GM12878 (cell line): ENCODE results near the gene CYSRT1. TPM values are rescaled to one million over a fixed set of nuclear protein-coding genes. Genes with fewer than 3 reads are reported as not detected.

Experiments
- ATAC-seq: fragments of 200-7000 bp; cut with Tn5 transposase; 3 replicates; pipeline ENCODE4 v1.9.1; 2020; ENCODE audit warnings: mild to moderate bottlenecking, moderate library complexity
- BruUV-seq: library from RNA; stranded (reverse); fragments of 400-500 nt; replicated peaks from 2 replicates; lab custom pipeline; 2021; lab: Mats Ljungman, UMichigan
- CTCF ChIA-PET: fragments of 300-600 bp; sonication (Branson Sonifier 250); formaldehyde crosslinking; extraction: SDS; loops from one replicate; lab custom pipeline; 2021; ENCODE audit warnings: inconsistent platforms; lab: Yijun Ruan, JAX
- POLR2A ChIA-PET: fragments of 350-600 bp; formaldehyde crosslinking; extraction: SDS; loops from one replicate; lab custom pipeline; 2021; ENCODE audit warnings: inconsistent platforms; lab: Charles Lee
- RAD21 ChIA-PET: fragments of 300-600 bp; sonication (Branson Sonifier 250); formaldehyde crosslinking; loops from one replicate; lab custom pipeline; 2023; ENCODE audit warnings: antibody characterized with exemption; ENCODE audit not compliant: unreplicated experiment; lab: Charles Lee
- SMC1A ChIA-PET: fragments of 300-600 bp; sonication (Branson Sonifier 250); formaldehyde crosslinking; loops from one replicate; lab custom pipeline; 2023; ENCODE audit not compliant: unreplicated experiment, uncharacterized antibody; lab: Charles Lee
- DNase-seq: peaks from one replicate; pipeline ENCODE4 v3.0.0-alpha.2; 2011; ENCODE audit warnings: low read depth, low spot score
- FAIRE-seq: peaks from 3 replicates; lab custom pipeline; 2011; peaks lifted over from hg19 to GRCh38; lab: Jason Lieb, UNC
- H2AFZ ChIP-seq: 2 replicates; pipeline ENCODE4 v1.6.0; 2011; ENCODE audit warnings: low read depth, low read length, control low read depth; ENCODE audit not compliant: control insufficient read depth
- H3K27ac ChIP-seq: 2 replicates; pipeline ENCODE4 v1.5.1; 2011; ENCODE audit warnings: control low read depth; ENCODE audit not compliant: control insufficient read depth, insufficient read depth
- H3K27me3 ChIP-seq, 2 experiments: replicated peaks in 1 of 2; 2 replicates each; pipeline versions ENCODE4 v1.6.0 to v1.6.1; 2011; ENCODE audit warnings: low read length in 1 of 2; ENCODE audit not compliant: control insufficient read depth in 2 of 2, insufficient read depth in 2 of 2
- H3K36me3 ChIP-seq, 2 experiments: 2 replicates each; pipeline ENCODE4 v1.5.1; 2011; ENCODE audit warnings: low read length in 1 of 2; ENCODE audit not compliant: control insufficient read depth in 2 of 2, insufficient read depth in 2 of 2
- H3K4me1 ChIP-seq: 2 replicates; pipeline ENCODE4 v1.6.1; 2011; ENCODE audit warnings: mild to moderate bottlenecking, low read length, moderate library complexity, mixed read lengths; ENCODE audit not compliant: control insufficient read depth, insufficient read depth
- H3K4me2 ChIP-seq: 2 replicates; pipeline ENCODE4 v1.6.0; 2011; ENCODE audit warnings: control low read depth; ENCODE audit not compliant: control insufficient read depth, insufficient read depth
- H3K4me3 ChIP-seq: fragments of 200-600 bp; sonication (generic); 2 replicates; pipeline ENCODE4 v1.5.1; 2016
- H3K79me2 ChIP-seq: 2 replicates; pipeline ENCODE4 v1.6.0; 2011; ENCODE audit warnings: low read length; ENCODE audit not compliant: control insufficient read depth, insufficient read depth
- H3K9ac ChIP-seq: 2 replicates; pipeline ENCODE4 v1.8.0; 2011; ENCODE audit warnings: low read length, control low read depth, mixed read lengths; ENCODE audit not compliant: control insufficient read depth, insufficient read depth
- H3K9me3 ChIP-seq: replicated peaks from 3 replicates; pipeline ENCODE4 v1.5.1; 2011; ENCODE audit warnings: mild to moderate bottlenecking, low read length; ENCODE audit not compliant: control insufficient read depth, insufficient read depth
- H4K20me1 ChIP-seq: 2 replicates; pipeline ENCODE4 v1.6.0; 2011; ENCODE audit not compliant: control insufficient read depth, insufficient read depth
- MEF2B ChIP-seq: fragments of 450-650 bp; IDR thresholded peaks from 2 replicates; pipeline ENCODE4 v1.6.1; 2018; ENCODE audit warnings: mild to moderate bottlenecking, moderate library complexity; ENCODE audit not compliant: partially characterized antibody, poor library complexity, severe bottlenecking
- SREBF2 ChIP-seq: IDR thresholded peaks from 2 replicates; pipeline ENCODE4 v1.6.1; 2012; ENCODE audit warnings: mild to moderate bottlenecking, low read length
- SUPT20H ChIP-seq: IDR thresholded peaks from 2 replicates; pipeline ENCODE4 v1.6.1; 2011; ENCODE audit warnings: low read depth, mild to moderate bottlenecking, low read length, moderate library complexity, borderline replicate concordance; ENCODE audit not compliant: control insufficient read depth
- TBL1XR1 ChIP-seq: IDR thresholded peaks from 2 replicates; pipeline ENCODE4 v1.6.1; 2012; ENCODE audit warnings: low read depth, low read length, improper control_type of control experiment
- ZBTB33 ChIP-seq: fragments of 450-650 bp; IDR thresholded peaks from 2 replicates; pipeline ENCODE4 v1.6.1; 2017; ENCODE audit warnings: mild to moderate bottlenecking
- WGBS: methylation state at CpG from one replicate; pipeline ENCODE4 v1.1.6; 2016; ENCODE audit warnings: low lambda C conversion rate; ENCODE audit not compliant: insufficient replicate concordance, insufficient coverage; ENCODE audit errors: missing lambda C conversion rate; 5-methylcytosine and 5-hydroxymethylcytosine counted together
- in situ Hi-C: fragments of 300-500 bp; cut with MboI; formaldehyde crosslinking; loops from 9 replicates; pipeline ENCODE4 v1.14.3; 2018; ENCODE audit warnings: mixed read lengths
- intact Hi-C: fragments of 100-400 bp; cut with micrococcal nuclease; formaldehyde crosslinking; loops from one replicate; pipeline ENCODE4 v1.14.2; 2022; ENCODE audit not compliant: unreplicated experiment
- polyA plus RNA-seq, 11 experiments: library from polyadenylated mRNA; depleted of rRNA in 4 of 11; unstranded in 6 of 11; stranded (reverse) in 5 of 11; fragments of >200 nt; fragmentation: Nextera tagmentation in 4 of 11; fragmentation: Illumina TruSeq in 1 of 11; extraction: Ambion mirVana in 4 of 11; extraction: Trizol in 1 of 11; gene quantifications; 1 replicate in 1 of 11; 2 replicates in 10 of 11; pipeline versions ENCODE4 v1.2.1 to v1.2.3, GENCODE V29; 2011 to 2016; ENCODE audit warnings: inconsistent platforms in 2 of 11, missing spikeins in 2 of 11, low read depth in 1 of 11
- total RNA-seq, 4 experiments: library from RNA; depleted of rRNA in 3 of 4; stranded (reverse); fragments of >200 nt in 3 of 4; fragmentation: Illumina TruSeq in 1 of 4; extraction: Trizol in 1 of 4; gene quantifications; 2 replicates each; pipeline versions ENCODE4 v1.2.1 to v1.2.3, GENCODE V29; 2013 to 2021

CYSRT1 gene
- total and polyA plus RNA-seq, 10 of the 15 experiments (the other 5 are each of a cell fraction or from before 2014, with no cell fraction given), result 0.24 to 3.6 (median 0.97) TPM; not detected in 1

DNA sequence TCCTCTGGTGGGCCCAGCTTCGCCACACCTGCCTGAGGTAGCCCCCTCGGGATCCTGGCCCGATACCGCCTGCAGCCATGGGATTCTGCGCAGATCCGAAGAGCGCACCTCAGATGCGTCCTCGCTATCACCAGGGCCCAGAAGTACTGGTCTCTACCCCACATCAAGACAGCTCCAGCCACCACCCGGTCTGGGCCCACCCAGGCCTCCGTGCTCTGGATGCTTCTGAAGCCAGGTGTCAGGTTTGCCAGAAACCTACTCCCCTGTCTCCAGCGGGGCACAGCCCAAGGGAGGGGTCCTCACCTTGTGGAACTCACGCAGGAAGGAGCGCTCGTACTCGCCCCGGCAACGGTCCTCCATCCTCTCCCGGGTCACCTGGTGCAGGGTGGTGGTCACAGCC is 39.1 kb upstream of the CYSRT1 start:
- intact Hi-C loops, result loop anchor here (5.0 kb wide), 2 partner anchors 36 to 59 kb away; partner anchors contain the start of gene RNF208
- 93% methylated on average over 19 of the region's 19 CpGs for WGBS
- Histone ChIP-seq H2AFZ (no peak overlapping the region), H3K27me3 (no peaks in the 10 kb centered on the region), H3K4me1 (peaks cover 22% of the 10 kb centered on the region), H3K4me2 (no peak overlapping the region; the same call in 1 of the 2 replicates), H3K9me3 (no peaks in the 10 kb centered on the region), H4K20me1 (peaks cover 7% of the 10 kb centered on the region; the same call in 1 of the 2 replicates), H3K27ac (no peak overlapping the region), H3K9ac (no peak overlapping the region), H3K36me3 (peaks cover 7 to 24% of the 10 kb centered on the region in 2 experiments), H3K4me3 (no peak overlapping the region), H3K79me2 (peaks cover 35% of the 10 kb centered on the region)
- no TSS peak for BruUV-seq
- in situ Hi-C loops, result no loop called here
- FAIRE-seq, result no peak
- POLR2A ChIA-PET, result interaction anchor here (4.6 kb wide), 1 partner anchor 38 kb away, joined by 22 read pairs; the partner anchor contains the start of genes CYSRT1 and RNF208
- SMC1A ChIA-PET, result no interaction called here
- ATAC-seq, result no peak
- CTCF ChIA-PET, result no interaction called here
- no peak for DNase-seq
- TF ChIP-seq TBL1XR1 (no peak), SUPT20H (no peak), ZBTB33 (no peak), MEF2B (no peak), SREBF2 (no peak)
- RAD21 ChIA-PET, result no interaction called here
